ENCODE results near the gene ANKRD13A.

ANKRD13A gene

DNA sequence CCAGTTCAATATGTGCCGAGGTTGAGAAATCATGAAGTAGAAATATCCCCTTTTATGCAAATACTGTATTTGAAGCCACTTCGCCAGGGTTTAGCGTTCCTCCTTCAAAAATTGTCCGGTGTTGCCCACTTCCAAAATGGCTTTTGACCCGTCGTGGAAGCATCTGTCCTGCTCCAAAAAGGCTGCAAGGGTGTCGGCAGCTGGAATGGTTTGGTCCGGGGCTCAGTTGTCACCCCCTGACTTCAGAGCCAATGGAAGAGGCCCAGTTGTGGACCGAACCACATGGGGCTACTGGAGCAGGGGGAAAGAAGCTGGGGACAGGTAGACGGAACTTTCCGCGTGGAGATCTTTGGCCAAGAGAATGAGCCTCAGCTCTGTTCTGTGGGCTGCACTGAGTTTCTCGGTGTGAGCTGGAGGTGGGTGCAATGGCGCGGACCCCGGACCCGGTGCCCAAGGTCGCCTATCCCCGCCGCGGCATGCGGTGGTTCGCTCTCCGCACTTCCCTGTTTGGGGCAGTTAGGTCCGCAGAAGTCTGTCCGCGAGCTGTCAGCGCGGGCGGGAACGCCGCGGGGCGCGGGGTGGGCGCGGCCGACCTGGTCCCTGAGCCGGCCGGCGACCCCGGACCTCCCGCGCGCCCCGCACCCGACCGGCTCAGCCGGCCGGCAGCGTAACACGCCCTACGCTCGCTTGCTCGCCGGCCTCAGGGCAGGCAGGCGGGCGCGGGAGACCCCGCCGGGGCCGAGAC, at the start of gene ANKRD13A:
ANKRD13A (plus strand) TSS at position 527 of the 745 bp plus-strand sequence. CDS start 259 bp downstream, outside the sequence.
- DNase-seq = peak; percentile 90

DNA sequence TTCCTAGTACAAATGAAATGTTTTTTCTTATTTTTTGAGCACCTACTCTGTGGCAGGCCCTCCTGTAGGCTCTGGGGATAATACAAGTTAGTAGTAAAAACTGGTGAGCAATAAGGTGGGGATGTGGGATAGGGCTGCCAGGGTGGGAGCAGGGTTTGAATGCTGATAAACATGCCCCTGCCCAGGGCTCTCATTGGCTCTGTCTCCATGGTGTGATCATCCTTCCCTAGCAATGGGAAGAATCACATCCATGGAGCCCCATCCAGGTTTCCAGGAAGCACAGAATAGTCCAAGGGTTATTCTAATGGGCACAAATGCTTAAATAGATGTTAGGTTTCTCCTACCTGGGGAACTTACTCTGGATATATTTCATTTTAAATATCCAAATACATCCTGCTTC, 48.6 kb upstream of the ANKRD13A start:
- DNase-seq = no peak

DNA sequence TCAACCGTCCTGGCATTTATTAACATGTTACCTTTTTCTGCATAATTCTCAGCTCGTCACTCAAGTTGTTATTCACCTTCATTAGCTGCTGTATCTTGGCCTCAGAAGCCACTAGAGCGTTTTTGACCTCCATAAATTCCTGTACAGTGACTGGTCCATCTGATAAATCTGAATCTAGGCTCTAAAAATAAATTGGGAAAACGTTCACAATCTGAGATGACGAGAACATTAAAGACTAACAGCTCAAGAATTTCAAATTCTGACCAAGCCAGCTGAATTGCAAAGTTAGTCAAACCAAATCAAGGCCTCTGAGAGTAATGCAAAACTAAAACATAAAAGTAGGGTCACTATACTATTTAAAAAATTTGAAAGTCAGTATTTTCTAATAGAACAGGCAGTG, 48.1 kb upstream of the ANKRD13A start:
- DNase-seq = no peak

DNA sequence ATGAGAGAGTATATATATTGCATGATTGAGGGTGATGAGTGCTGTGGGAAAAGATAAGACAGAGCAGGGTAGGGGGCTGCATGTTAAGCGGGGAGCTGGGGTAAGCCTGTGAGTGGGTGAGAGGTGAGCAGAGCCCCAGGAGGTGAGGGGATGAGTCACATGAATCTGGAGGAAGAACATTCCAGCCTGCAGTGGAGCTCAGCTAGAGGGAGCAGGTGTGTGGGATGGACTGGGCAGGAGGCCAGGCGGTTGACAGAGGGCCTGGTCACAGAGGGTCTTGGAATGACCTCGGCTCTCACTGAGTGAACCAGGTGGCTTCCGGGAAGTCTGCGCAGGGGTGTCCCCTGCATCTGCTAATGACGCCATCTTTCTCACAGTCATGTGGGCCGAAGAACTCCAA, 47.5 kb upstream of the ANKRD13A start:
- no peak for DNase-seq

DNA sequence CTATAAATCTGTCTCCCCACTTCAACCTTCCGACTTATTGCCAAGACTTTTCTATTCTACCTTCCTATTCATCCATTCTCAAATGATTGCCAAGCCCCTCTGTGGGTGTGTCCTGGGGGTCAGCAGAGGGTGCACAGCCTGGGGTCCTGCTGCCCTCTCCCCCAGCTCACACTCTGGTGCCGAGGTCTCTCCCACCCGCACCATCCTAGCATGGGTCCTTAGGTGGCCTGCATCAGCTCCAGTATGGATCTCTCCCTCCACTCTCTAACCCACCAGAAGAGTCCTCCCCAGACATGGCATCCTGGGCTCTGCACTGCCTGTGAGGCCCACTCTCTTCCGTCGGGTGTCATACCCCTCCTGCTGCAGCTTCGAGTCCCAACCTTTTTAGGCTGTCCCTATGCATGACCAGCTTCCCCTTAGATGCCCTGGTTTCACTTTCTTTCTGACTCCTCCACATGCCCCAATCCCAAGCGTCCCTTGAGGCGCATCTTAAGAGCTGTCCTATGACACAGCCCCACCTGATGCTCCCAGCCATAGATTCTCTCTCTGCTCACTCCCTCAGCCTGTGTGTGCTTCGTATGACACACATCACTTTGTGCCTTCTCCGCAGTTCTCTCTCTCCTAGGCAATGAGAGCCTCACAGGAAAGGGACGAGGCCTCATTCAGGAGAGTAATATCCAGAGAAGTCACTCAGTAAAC, 46.9 kb upstream of the ANKRD13A start:
- DNase-seq = no peak

DNA sequence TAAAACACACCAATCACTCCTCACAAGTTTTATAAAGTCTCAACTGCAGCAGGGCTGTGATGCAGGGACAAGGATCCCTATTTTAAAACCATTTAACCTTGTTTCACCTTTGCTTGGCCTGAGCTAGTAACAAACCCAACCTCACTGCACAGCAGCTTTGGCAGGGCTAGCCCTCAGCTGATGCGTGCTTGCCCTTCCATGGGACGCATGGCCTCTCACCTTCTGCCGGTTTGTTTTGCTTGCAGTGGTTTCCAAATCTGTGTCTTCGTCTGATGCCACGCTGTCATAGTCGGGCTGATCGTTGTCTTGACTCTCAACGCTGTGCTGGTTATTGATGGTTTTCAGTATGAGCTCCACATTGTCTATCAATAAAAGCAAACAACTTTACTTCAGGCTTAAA, 46.4 kb upstream of the ANKRD13A start:
- DNase-seq = no peak

DNA sequence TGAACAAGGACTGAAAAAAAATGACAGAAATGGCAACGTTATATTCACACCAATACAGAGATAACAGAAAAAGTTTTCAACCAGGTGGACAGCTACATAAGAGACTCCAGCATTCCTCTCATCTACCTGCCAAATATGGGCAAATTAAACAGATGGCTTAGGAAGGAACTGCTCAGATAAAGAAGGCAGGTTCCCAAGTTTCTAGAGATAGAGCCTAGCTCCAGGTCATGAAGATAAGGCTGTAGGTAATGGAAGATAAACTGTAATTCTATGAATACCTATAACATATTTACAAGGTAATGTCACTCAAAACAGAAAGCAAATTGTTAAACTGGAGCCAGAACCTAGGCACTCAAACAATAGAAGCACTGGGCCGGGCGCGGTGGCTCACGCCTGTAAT, 45.6 kb upstream of the ANKRD13A start:
- no peak for DNase-seq

DNA sequence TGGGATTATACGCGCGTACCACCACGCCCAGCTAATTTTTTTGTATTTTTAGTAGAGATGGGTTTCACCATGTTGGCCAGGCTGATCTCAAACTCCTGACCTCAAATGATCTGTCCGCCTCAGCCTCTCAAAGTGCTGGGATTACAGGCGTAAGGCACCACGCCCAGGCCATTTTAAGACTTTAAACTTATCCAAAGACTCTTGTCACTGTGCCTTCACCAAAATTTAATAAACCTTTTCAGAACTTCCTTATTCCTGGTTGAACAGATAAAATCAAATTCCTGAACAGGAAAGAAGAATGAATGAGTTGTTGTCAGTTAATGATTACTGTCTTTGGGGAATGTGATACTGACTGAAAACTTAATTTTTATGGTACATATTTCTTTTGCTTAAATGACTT, 40.9 kb upstream of the ANKRD13A start:
- no peak for DNase-seq

DNA sequence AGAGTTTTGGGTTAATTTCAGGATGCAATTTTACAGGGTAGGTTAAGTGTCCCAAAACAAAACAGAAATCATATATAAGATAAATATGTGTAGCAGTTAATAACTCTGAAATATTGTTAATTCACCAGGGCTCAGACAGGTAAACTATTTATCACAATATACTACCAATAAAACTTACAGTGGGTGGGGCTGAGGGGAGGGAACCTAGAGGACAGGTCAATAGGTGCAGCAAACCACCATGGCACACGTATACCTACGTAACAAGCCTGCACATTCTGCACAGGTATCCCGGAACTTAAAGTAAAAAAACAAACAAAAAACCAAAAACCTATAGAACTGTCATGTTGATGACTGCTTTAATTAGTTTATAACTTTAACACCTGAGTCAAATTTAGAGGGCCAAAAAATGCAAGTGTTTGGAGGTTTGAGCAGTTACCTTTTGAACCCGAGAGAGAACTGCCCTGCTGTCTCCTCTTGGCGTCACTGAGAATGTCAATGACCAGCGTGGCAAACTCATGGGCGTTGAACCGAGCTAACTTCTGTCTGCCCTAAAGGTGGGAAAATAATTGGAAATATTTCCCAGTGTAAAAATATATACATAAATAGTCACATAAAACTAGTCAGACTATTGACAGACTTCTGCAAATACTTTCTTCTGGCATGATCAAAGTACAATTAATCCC, 39.7 kb upstream of the ANKRD13A start:
- DNase-seq = no peak

DNA sequence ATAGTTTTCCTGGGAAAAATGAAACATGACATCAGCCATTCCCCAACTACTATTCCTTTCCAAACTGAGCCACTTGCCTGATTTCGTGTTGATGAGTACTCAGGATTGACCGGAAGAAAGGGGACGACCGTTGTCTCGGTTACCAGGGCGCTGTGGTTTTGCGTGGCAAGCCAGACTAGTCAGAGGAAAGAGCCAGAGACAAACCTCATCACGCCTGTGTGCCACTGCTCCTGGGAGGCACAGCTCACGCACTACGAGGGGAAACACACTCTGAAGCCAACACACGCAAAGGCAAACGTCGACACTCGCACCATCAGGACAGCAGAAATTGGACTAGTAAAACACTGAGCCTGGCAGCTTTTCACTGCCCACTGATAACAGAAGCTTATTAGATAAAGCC, 38.0 kb upstream of the ANKRD13A start:
- DNase-seq = no peak

DNA sequence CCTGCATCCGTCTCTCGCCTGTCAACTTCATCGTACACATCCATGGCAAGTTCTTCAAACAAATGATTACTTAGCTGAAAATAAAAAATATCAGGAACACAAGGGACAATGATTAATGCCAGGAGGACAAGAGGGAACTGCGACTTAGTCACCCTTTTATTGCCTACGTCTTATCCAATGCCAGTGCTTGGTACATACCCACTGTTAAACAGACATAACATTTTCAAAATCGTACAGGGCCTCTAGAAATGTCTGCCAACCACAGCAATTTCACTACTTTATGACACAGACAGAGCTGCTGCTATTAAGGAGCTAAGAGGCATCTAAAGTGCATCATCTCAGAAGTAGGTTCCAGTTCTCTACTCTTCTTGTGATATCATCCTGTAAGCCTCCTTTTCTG, 37.6 kb upstream of the ANKRD13A start:
- no peak for DNase-seq

DNA sequence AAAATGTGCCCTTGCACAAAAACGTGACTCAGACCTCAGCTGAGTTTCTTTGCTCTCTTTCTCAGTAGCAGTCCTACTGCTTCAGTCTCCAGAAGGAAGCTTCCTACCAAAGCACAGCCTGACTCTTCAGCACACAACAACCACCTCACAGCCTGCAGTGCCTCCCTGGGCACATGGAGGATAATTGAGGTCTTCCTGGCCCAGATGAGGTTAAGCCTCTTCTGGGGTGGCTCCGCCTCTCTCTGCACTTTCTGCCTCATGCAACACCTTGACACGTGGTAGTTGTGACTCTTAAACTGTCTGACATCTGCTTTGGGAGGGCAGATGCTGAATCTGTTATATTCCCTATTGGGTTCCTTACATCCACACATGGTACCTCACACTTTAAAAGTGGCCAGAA, 36.8 kb upstream of the ANKRD13A start:
- DNase-seq = no peak

DNA sequence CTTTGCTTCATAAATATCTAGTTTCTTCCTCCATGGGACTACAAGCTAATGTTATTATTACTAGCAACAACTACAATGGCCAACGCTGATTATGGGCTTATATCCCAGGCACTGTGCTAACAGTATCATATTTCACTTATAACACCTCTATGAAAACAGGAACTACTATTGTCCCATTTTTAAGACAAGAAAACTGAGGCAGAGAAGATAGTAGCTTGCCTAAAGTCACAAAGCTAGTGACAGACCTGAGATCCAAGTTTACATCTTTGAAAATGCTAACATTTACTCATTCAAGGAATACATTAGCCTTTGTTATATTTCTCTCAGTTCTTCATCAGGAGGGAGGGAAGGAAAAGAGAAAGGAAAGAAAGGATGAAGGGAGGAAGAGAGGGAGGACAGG, 35.9 kb upstream of the ANKRD13A start:
- DNase-seq = no peak

DNA sequence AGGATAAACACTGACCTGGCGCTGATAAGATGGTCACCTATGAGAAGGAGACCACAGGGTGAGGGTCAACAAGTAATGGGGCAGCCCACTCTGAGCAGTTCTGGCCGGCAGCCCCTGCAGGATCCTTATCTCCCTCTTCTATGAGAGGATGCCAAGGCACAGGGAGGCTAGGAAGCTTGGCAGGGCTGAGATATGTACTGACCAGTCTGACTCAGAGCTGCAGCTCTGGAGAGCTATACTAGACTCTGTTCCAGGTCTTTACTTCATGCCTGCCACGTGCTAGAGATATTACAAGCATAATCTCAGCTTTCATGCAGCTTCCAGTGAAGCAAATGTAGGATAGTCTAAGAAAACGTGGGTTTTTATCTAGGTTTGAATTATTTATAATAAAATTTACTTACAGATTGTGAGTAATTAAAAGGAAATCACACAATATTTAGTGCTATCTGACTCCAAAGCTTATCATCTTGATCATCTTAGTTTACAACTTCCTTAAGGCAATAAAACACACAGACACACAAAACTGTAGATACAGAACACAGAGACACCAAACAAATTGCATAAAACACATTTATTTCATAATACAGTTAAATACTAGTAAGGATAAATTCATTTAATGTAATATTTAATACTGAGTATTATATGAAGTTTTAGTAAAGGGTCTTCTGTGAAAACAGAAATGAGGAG, 35.3 kb upstream of the ANKRD13A start:
- DNase-seq = no peak

DNA sequence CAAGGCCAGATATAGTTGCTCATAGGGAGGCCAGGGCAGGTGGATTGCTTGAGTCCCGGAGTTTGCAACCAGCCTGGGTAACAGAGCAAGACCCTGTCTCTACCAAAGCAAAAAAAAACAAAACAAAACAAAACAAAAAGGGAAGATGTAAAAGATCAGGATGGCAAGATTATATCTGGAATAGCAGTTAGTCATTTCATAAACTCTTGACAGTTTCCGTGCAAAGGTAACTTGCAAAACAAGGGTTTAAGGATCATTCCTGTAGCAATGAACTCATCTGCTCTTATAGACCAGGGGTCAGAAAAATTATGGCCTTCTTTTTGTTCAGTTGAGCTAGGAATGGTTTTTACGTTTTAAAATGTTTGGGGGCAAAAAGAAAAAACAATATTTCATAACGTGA, 32.7 kb upstream of the ANKRD13A start:
- DNase-seq = no peak

DNA sequence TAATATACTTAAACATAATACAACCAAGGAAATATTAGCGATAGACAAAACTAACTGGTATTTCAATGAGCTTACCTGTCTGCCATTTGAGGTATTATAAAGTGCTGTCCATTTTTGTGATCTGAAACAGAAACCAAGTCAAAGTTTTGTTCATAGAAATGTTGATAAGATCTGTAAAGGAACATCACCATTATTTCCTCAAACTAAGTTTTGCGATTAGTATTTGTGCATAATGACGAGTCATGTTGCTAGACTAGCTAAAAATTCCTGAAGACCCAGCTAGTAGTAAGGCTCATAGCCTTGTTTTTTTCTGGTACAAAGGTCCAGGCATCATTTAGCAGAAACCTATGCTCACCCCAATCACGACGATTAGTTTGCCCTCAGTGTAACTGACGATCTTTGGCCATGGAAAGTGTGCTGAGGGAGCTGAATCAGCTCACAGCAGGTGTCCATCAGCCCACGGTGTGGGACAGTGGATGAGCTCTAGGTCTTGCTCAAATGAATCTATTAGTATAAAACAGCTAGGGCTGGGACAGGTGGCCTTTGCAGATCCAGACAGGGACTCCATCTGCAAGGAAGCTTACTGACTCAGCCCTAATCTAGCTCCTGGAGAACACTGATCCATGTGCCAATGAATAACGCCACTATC, 31.7 kb upstream of the ANKRD13A start:
- peak; percentile 19 for DNase-seq

DNA sequence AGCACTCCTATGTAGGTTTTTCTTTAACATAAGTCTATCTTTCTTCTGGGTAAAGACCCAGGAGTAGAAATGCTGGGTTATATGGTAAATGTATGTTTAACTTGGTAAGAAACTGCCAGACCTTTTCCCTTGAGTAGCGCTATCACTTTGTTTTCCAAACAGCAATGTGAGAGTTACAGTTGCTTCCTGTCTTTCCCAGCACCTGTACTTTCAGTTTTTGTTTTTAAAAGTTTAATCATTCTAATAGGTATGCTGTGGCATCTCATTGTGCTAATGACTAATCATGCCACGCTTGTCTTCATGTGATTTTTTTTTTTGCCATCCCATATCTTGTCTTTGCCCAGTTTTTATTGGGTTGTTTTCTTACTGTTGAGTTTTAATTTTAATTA, 31.2 kb upstream of the ANKRD13A start:
- no peak for DNase-seq

DNA sequence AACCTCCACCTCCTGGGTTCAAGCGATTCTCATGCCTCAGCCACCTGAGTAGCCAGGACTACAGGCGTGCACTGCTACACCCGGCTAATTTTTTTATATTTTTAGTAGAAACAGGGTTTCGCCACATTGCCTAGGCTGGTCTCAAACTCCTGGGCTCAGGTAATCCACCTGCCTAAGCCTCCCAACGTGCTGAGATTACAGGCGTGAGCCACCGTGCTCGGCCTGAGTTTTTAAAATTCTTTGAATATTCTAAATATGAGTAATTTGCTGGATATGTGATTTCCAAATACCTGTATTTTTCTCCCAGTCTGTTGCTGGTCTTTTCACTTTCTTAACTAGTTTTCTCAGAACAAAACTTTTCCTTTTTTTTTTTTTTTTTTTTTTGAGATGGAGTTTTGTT, 30.4 kb upstream of the ANKRD13A start:
- no peak for DNase-seq

DNA sequence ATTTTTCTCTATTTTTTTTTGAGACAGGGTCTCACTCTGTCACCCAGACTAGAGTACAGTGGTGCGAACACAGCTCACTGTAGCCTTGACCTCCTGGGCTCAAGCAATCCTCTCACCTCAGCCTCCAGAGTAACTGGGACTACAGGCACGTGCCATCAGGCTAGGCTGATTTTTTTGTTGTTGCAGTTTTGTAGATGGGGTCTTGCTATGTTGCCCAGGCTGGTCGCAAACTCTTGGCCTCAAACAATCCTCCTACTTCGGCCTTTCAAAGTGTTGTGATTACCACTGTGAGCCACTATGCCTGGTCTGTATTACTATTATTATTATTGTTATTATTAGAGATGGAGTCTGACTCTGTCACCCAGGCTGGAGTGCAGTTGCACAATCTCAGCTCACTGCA, 26.4 kb upstream of the ANKRD13A start:
- DNase-seq = no peak

DNA sequence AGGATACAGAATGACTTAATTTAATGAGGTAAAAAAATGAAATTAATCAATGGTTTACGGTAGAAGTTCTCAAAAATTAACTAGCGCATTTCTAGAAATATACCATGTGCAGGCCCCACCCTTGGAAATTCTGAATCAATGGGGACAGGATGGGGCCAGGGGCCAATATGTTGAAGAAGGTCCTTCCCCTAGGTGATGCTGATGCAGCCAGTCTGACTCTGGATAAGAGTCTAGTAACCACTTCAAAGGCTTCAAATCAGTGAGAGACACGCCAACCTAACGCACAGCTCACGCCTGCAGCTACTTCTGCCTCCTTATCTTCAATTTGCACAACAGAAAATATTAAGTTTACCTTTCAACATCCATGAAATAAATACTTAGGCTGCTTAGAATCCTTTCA, 17.9 kb upstream of the ANKRD13A start:
- DNase-seq = peak; percentile 72

DNA sequence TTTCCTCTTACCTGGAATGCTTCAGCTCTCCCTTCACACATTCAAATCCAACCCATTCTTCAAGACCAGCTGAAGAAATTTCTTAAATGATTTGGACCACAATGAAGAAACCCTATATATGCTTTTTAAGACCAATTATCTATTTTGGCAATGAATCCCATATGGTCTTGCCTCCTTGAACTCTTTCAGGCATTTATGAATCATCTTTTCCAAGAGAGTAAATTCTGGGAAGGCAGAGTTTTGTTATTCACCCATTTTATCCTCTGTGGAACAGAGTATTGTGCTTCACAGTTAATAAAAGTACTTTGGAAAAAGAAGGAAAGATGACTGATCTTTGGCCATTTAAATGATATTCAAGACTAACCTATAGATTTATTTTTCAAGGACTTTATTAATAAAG, 17.0 kb upstream of the ANKRD13A start:
- DNase-seq = no peak

DNA sequence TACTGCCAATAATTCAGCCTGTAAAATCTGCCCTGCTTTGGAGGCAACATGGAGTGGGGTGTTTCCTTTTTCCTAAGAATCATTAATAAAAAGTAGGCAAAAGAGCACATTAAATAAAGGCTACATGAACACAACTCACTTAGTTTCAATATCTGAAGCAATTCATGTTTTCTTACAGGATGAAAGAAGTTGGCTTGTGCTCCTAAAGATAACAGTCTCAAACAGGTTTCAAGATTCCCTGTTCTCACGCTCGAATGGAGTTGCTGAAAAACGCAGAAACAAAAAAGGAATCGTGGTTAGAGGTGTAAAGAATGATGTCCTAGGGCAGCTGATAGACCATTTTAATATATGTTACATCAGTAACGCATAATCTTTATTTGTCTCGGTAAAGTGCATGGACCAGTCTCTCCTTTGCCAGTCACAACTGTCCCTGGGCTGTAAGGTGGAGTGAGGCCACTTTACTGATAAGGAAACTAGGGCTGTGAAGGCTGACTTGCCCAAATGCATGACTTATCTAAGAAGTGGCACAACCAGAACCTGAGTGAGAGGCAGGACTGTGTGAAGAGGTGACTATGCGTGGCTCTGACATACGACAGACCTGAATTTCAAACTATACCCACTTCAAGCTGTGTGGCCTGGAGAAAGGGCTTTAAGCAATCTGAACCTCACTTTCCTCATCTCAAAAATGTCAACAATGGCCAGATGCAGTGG, 15.6 kb upstream of the ANKRD13A start:
- no peak for DNase-seq

Data from activated naive CD4-positive, alpha-beta T cell treated with Interleukin-2 at 50 U/mL for 16 hours (primary cell).